Common myeloid progenitor, CD34-positive (primary cell): Measurements from ENCODE around the gene PRSS57.

ENCODE experiments used
- CTCF ChIA-PET: fragments of 350-600 bp; sonication (Branson Sonifier 250); formaldehyde crosslinking; loops from one replicate; lab custom pipeline; 2021; ENCODE audit warnings: antibody characterized with exemption; lab: Charles Lee
- POLR2A ChIA-PET: fragments of 350-600 bp; sonication (Branson Sonifier 250); formaldehyde crosslinking; loops from one replicate; lab custom pipeline; 2021; ENCODE audit warnings: antibody characterized with exemption; lab: Charles Lee
- DNase-seq, 3 donors: peaks; one replicate each; pipeline versions ENCODE4 v3.0.0 to v3.0.0-alpha.2; 2013
- H3K27ac ChIP-seq, 2 experiments: 1 replicate in 1 of 2; 2 replicates in 1 of 2; pipeline ENCODE4 v1.7.0; 2013; ENCODE audit warnings: inconsistent platforms in 2 of 2, low read length in 2 of 2, mild to moderate bottlenecking in 2 of 2, low read depth in 1 of 2, moderate library complexity in 1 of 2; ENCODE audit not compliant: severe bottlenecking in 2 of 2, insufficient read depth in 1 of 2, poor library complexity in 1 of 2
- H3K27me3 ChIP-seq, 5 experiments: replicated peaks in 2 of 5; 1 replicate in 3 of 5; 2 replicates in 2 of 5; pipeline versions ENCODE4 v1.6.1 to v1.7.0; 2013; ENCODE audit warnings: low read length in 4 of 5, mild to moderate bottlenecking in 2 of 5, moderate library complexity in 2 of 5, inconsistent platforms in 1 of 5; ENCODE audit not compliant: insufficient read depth in 5 of 5, control insufficient read depth in 4 of 5
- H3K36me3 ChIP-seq, 4 experiments: 1 replicate in 2 of 4; 2 replicates in 2 of 4; pipeline versions ENCODE4 v1.6.1 to v1.7.0; 2013; ENCODE audit warnings: low read length in 3 of 4, control low read depth in 1 of 4, mild to moderate bottlenecking in 1 of 4; ENCODE audit not compliant: control insufficient read depth in 4 of 4, insufficient read depth in 4 of 4
- H3K4me1 ChIP-seq, 4 experiments: 1 replicate in 3 of 4; 2 replicates in 1 of 4; pipeline versions ENCODE4 v1.6.1 to v1.7.1; 2013; ENCODE audit warnings: low read length in 3 of 4, mild to moderate bottlenecking in 3 of 4, control low read depth in 1 of 4, inconsistent platforms in 1 of 4, moderate library complexity in 1 of 4; ENCODE audit not compliant: control insufficient read depth in 4 of 4, insufficient read depth in 4 of 4; ENCODE audit errors: control extremely low read depth in 1 of 4
- H3K4me3 ChIP-seq, 7 experiments: 1 replicate in 4 of 7; 2 replicates in 3 of 7; pipeline versions ENCODE4 v1.5.1 to v1.7.0; 2013; ENCODE audit warnings: mild to moderate bottlenecking in 7 of 7, low read length in 6 of 7, moderate library complexity in 6 of 7, inconsistent platforms in 2 of 7, low read depth in 2 of 7, control low read depth in 1 of 7; ENCODE audit not compliant: insufficient read depth in 4 of 7, control insufficient read depth in 1 of 7; ENCODE audit errors: extremely low read depth in 1 of 7
- H3K9me3 ChIP-seq, 5 experiments: 1 replicate in 4 of 5; 2 replicates in 1 of 5; pipeline versions ENCODE4 v1.6.1 to v1.7.1; 2013; ENCODE audit warnings: low read length in 4 of 5, mild to moderate bottlenecking in 2 of 5, inconsistent platforms in 1 of 5, low read depth in 1 of 5, moderate library complexity in 1 of 5; ENCODE audit not compliant: control insufficient read depth in 4 of 5, insufficient read depth in 2 of 5; ENCODE audit errors: control extremely low read depth in 1 of 5
- WGBS: methylation state at CpG from one replicate; pipeline ENCODE4 v1.1.5; 2013; ENCODE audit not compliant: insufficient coverage; 5-methylcytosine and 5-hydroxymethylcytosine counted together

Gene PRSS57

DNA sequence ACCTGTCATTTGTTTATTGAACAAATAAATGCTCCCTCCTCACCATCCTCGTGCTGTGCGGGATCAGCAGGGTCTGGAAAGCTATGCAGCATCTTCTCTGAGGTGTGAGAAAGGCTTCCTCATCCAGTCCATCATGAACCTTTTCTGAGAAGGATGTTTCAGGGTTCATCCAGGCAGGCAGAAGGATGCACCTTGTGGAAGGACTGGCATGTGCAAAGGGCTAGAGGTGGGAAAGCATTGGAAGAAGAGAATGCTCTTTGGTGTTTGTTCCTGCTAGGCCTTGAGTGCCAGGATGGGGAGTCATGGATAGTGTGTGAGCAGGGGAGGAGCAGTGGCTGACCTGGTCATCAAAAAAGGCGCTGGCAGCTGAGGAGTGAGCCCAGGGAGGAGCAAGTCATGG, 20.1 kb upstream of the PRSS57 start:
- ChIA-PET POLR2A (interaction anchor here (1.3 kb wide), 1 partner anchor 11 kb away, joined by 3 read pairs; no protein-coding TSS in a partner anchor), CTCF (interaction anchor here (0.8 to 1.0 kb wide), 2 partner anchors 8 to 19 kb away, joined by 3 to 4 read pairs; no protein-coding TSS in a partner anchor)
- Histone ChIP-seq H3K9me3 (peaks cover 0 to 9% (median 5%) of the 10 kb centered on the region in 5 experiments), H3K27ac (no peak overlapping the region), H3K4me3 (no peak overlapping the region), H3K27me3 (peaks cover 0 to 10% (median 0%) of the 10 kb centered on the region in 5 experiments), H3K36me3 (no peaks in the 10 kb centered on the region), H3K4me1 (peaks cover 0 to 15% (median 8%) of the 10 kb centered on the region in 4 experiments)
- no peak for DNase-seq
- 98% methylated on average over 3 of the region's 3 CpGs for WGBS

DNA sequence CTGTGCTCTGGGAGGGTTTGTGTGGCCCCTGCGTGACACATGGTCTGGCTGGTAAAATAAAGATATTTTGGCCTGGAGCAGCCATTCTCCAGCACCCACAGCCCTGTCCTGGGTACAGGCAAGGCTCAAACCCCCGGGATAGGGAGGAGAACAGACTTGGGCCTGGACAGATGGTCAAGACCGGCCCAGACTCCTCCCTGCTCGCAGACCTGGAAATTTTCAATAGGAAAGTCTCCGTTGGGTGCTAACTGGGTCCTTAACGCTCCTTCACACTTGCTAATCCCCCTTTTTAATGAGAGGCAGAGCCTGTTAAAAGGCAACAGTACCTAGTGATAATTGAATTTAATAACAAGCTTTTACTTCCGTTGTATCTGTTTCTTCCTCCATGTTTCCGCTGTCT, 16.0 kb upstream of the PRSS57 start:
- DNase-seq = no peak
- WGBS = 95% methylated on average over 7 of the region's 8 CpGs
- H3K9me3 ChIP-seq = peaks cover 0 to 9% (median 7%) of the 10 kb centered on the region in 5 experiments
- H3K27ac ChIP-seq = no peak overlapping the region
- CTCF ChIA-PET = no interaction called here
- H3K4me1 ChIP-seq = peaks cover 0 to 18% (median 17%) of the 10 kb centered on the region in 4 experiments
- no peaks in the 10 kb centered on the region for H3K36me3 ChIP-seq
- no peaks in the 10 kb centered on the region for H3K27me3 ChIP-seq
- POLR2A ChIA-PET = no interaction called here
- no peak overlapping the region for H3K4me3 ChIP-seq

DNA sequence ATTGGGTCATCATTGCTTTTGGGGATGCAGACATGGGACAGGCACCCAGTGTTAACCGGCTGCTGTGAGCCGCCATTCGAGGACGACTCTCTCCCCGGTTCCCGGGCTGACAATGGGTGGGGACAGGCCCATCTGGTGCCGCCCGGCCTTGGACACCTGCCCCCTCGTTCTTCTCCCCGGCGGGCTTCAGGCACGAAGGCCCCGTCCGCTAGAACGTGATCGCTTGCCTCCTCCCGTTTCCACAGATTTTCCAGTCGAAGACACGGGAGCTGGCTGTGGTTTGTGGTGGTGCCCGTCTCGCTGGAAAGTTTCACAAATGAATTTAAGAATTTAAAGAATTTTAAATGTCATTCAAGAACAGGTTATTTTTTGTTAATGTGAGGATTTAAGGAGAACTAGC, 15.5 kb upstream of the PRSS57 start:
- POLR2A ChIA-PET = no interaction called here
- Histone ChIP-seq H3K27me3 (no peaks in the 10 kb centered on the region), H3K27ac (no peak overlapping the region), H3K4me3 (no peak overlapping the region), H3K9me3 (peaks cover 0 to 8% (median 6%) of the 10 kb centered on the region in 5 experiments), H3K4me1 (peaks cover 0 to 18% (median 17%) of the 10 kb centered on the region in 4 experiments), H3K36me3 (no peaks in the 10 kb centered on the region)
- no peak for DNase-seq
- CTCF ChIA-PET = no interaction called here
- WGBS = 96% methylated on average over 19 of the region's 21 CpGs

DNA sequence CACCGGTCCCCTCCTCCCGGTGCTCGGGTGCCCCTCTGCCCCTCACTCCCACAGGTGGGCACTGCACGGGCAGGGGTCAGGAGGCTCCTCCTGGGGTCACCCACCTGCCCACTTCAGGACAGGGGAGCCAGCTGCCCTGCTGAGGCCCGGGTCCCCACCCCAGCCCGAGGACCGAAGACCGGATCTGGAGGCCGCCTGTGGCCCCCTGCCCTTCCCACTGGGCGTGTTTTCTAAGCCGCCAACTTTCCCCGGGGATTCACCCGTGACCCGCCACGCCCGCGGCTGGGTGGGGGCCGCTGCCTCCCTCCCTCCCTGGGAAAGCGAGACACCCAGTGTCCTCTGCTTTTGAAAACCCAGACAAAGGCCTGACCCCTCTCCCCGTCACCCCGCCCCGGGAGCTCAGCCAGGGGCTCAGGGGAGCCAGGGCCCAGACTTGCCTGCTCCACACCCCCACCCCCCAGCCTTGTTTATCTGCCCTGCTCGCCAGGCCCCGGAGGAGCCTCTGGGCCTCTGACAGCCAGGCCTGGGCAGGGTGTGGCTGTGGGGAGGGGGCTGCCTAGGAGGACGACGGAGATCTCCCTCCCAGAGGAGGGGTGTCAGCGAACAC, 14.8 kb upstream of the PRSS57 start:
- Histone ChIP-seq H3K27me3 (no peaks in the 10 kb centered on the region), H3K36me3 (no peaks in the 10 kb centered on the region), H3K4me3 (peak overlapping the region in 5 of 7 experiments; percentile 61 to 74 (median 68)), H3K9me3 (peaks cover 0 to 2% (median 0%) of the 10 kb centered on the region in 5 experiments), H3K27ac (no peak overlapping the region), H3K4me1 (peaks cover 0 to 18% (median 17%) of the 10 kb centered on the region in 4 experiments)
- ChIA-PET POLR2A (no interaction called here), CTCF (interaction anchor here (0.7 to 1.7 kb wide), 3 partner anchors 8 to 32 kb away, joined by 3 to 4 read pairs (median 3); no protein-coding TSS in a partner anchor)
- DNase-seq = no peak
- WGBS = 34% methylated on average over 19 of the region's 27 CpGs

DNA sequence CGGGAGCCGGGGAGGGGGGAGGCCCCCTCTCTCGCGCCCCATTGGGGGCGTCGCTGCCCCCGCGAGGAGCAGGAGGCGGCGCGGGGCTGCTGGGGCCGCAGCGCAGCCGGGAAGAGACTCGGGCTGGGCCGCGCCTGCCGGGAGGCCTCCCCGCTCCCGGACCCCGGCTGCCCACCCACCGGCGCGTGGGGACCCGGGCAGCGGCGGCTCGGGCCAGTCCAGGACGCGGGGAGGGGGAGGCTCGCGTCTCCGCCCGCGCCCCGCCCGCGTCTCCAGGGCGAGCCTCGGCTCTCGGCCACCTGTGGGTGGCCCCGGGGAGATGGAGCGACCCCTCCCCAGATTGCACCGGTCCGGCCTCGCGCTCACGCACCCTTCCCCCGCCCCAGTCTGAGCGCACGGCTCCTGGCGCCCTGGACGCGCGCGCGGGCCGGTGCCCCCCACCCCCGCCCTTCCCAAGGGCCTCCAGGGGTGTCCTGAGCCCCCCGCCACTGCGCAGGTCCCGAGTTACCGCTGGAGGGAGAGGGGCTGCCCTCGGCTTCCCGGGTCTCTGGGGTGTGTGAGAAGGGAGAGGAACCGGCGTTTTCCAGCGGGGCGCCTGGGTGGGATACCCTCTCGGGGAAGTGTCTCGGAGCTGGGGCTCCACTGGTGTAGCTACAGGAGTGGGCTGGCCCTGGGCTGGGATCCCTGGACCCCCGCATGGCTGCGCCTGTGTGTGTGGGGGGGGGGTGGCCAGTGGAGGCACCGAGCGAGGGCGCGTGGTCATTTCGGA, 14.1 kb upstream of the PRSS57 start:
- peak overlapping the region; percentile 43 to 74 (median 67) for H3K4me3 ChIP-seq
- peaks cover 0 to 2% (median 0%) of the 10 kb centered on the region in 5 experiments for H3K9me3 ChIP-seq
- POLR2A ChIA-PET = no interaction called here
- no peaks in the 10 kb centered on the region for H3K27me3 ChIP-seq
- 4% methylated on average over 55 of the region's 78 CpGs for WGBS
- H3K27ac ChIP-seq = no peak overlapping the region
- no peak for DNase-seq
- H3K36me3 ChIP-seq = no peaks in the 10 kb centered on the region
- peaks cover 0 to 22% (median 22%) of the 10 kb centered on the region in 4 experiments for H3K4me1 ChIP-seq
- CTCF ChIA-PET = interaction anchor here (0.7 to 1.7 kb wide), 5 partner anchors 9 to 33 kb away, joined by 3 to 6 read pairs (median 3); no protein-coding TSS in a partner anchor

DNA sequence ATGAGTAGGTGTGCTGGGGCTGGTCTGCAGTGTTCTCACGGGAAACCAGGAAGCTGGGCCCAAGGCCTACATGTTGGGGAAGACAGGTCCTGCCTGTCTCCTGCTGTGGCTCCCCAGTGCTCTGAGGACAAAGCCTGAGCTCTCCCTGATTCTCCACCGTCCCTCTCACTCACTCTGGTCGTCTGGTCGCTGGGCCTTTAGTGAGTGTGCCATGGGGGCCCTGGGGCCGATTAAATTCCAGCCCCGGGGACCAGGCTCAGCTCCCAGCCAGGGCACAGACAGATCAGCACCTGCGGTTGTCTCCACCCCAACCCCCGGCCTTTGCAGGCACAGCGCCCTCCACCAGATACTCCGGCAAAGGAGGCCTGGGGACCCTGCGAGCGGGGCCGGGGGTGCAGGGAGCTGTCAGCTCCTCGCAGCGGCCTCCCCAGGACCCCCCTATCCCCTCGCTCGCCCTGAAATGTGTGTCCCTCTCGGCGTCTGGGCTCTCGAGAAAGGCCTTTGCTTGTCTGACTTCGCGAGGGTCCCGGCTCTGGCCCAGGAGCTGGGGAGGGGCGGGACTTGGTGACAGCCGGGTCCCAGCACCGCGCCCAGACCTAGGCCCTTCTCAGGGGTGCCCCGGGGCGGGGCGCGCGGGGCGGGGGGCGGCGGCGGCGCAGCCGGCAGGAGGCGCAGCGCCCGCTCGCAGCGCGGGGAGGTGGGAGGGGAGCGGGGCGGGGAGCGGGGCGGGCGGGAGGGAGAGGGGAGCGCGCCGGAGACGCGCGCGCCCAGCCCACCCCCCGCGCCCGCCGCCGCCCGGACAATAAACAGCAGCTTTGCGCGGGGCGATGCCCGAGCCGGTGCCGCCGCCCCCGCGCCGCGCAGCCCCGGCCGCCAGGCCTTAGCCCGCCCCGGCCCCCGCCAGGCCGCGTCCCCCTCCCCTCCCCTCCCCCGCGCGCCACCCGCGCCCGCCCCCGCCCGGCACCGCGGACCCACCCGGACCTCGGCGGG, 13.2 kb upstream of the PRSS57 start, which contains the start of gene PALM:
Gene PALM (plus strand): TSS at position 782 of the 990 bp plus-strand sequence. CDS start 212 bp downstream, outside the sequence.
- Histone ChIP-seq H3K27ac (no peak within 1 kb of the TSS), H3K4me3 (peak within 1 kb of the TSS; percentile 43 to 74 (median 67)), H3K9me3 (peaks cover 0 to 2% (median 0%) of the 10 kb centered on the region in 5 experiments), H3K4me1 (peaks cover 0 to 25% (median 24%) of the 10 kb centered on the region in 4 experiments), H3K36me3 (no peaks in the 10 kb centered on the region), H3K27me3 (no peaks in the 10 kb centered on the region)
- WGBS = 36% methylated on average over 23 of the region's 93 CpGs
- POLR2A ChIA-PET = no interaction called here
- CTCF ChIA-PET = interaction anchor here (0.8 to 1.8 kb wide), 19 partner anchors 7 to 124 kb away, joined by 3 to 8 read pairs (median 4); no protein-coding TSS in a partner anchor
- DNase-seq = peak in 2 of 3 donors; percentile 50 to 59
